ENCODE data around the gene KCNIP1.
"Not testable (repeated sequence)": the region's sequence is repeated elsewhere in the genome, so short reads cannot be mapped to it uniquely, and the experiment has no call there.

Gene KCNIP1

DNA sequence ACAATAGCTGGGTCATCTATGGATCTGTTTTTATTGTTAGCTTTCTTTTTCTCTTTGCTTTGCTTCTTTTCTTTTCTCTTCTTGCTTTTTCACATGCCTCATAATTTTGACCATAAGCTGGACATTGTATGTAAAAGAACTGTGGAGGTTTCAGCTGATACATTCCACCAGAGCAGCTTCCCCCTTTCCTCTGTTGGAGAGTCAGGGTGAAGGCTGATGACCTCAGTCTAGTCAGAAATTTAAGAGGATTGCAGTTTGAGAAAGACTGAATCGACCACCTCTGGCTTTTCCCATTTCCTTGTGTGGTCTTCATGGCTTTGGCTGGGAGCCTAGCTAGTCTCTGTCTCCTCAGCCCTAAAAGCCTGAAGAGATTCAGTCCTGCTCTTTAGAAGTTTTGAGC is 42.0 kb downstream of the KCNIP1 start:
- TF ChIP-seq CTCF (IDR thresholded peaks at IDR 0.05; ENCODE audit: insufficient read depth, low read depth, low read length, missing control alignments): no peak
- DNase-seq (ENCODE audit: low read depth): no peak
- H3K4me3 ChIP-seq (ENCODE audit: low read depth, low read length): no peak overlapping the region

DNA sequence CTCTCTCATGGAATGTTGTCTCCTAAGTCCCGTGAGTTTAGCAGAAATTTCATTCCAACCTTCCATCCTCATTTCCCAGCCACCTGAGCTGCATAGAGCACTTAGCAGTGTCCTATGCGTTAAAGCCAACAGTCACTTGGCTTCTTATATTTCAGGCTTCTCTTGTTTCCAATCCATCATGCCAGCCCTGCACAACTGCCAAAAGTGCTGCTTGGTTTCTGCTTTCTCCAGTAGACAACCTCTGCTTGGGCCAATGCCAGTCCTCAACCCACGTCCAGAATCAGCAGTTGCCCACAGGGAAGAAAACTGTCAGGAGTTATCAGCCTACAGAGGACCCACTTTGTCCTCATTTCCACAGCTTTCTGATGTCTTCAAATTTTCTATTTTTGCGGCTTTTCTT is 42.5 kb downstream of the KCNIP1 start:
- no peak overlapping the region for H3K4me3 ChIP-seq (ENCODE audit: low read depth, low read length)
- TF ChIP-seq CTCF (IDR thresholded peaks at IDR 0.05; ENCODE audit: insufficient read depth, low read depth, low read length, missing control alignments): no peak
- no peak for DNase-seq (ENCODE audit: low read depth)

DNA sequence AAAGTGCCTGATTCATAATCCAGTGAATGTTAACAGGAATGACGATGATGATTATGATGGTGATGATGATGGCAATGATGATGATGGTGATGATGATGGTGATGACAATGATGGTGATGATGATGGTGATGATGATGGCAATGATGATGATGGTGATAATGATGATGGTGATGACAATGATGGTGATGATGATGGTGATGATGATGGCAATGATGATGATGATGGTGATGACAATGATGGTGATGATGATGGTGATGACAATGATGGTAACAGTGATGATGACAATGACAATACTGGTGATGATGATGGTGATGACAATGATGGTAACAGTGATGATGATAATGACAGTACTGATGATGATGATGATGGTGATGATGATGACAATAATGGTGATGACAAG is 46.6 kb downstream of the KCNIP1 start:
- not testable (repeated sequence) for H3K4me3 ChIP-seq (ENCODE audit: low read depth, low read length); DNase-seq (ENCODE audit: low read depth)

- no peak for DNase-seq (ENCODE audit: low read depth)
Measured at GRCh38 chr5:170551076-170551475, 47.3 kb downstream of the KCNIP1 start.

GRCh38 chr5:170551622-170552021 is 47.8 kb downstream of the KCNIP1 start:
- no peak for TF ChIP-seq CTCF (IDR thresholded peaks at IDR 0.05; ENCODE audit: insufficient read depth, low read depth, low read length, missing control alignments)
- no peak for DNase-seq (ENCODE audit: low read depth)
- H3K4me3 ChIP-seq (ENCODE audit: low read depth, low read length): no peak overlapping the region

More at GRCh38 chr5:170551076-170551475, 47.3 kb downstream of the KCNIP1 start:
- no peak for TF ChIP-seq CTCF (IDR thresholded peaks at IDR 0.05; ENCODE audit: insufficient read depth, low read depth, low read length, missing control alignments)
- H3K4me3 ChIP-seq (ENCODE audit: low read depth, low read length): no peak overlapping the region

GRCh38 chr5:170552621-170553115 is 48.8 kb downstream of the KCNIP1 start:
- no peak overlapping the region for H3K4me3 ChIP-seq (ENCODE audit: low read depth, low read length)
- DNase-seq (ENCODE audit: low read depth): no peak
- no peak for TF ChIP-seq CTCF (IDR thresholded peaks at IDR 0.05; ENCODE audit: insufficient read depth, low read depth, low read length, missing control alignments)

DNA sequence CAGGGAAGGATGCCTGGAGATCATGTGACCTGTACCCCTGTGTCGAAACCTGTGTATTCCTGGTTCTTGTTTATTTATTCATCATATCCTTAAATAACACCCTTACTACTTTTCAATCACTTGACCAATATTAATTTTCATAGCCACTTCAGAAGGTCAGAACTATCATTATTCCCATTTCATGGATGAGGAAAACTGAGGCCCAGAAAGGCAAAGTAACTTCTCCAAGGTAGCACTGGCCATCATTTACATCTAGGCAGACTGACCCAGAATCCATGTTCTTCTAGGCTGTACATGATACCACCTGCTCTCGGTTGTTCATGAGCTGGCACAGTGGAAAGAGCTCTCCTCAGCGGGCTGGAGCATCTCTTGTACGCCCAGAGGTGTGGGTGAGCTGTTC is 49.4 kb downstream of the KCNIP1 start:
- no peak for DNase-seq (ENCODE audit: low read depth)
- no peak for TF ChIP-seq CTCF (IDR thresholded peaks at IDR 0.05; ENCODE audit: insufficient read depth, low read depth, low read length, missing control alignments)

More for the DNA sequence above, 49.4 kb downstream of the KCNIP1 start:
- H3K4me3 ChIP-seq (ENCODE audit: low read depth, low read length): no peak overlapping the region

Measured in GM12865 (cell line).